SU-DHL-6 (cell line): Measurements from ENCODE around the gene TNFRSF25.

Source experiments
- CTCF ChIP-seq: fragments of 200-600 bp; sonication (generic); IDR thresholded peaks from one replicate; pipeline ENCODE4 v1.5.1; 2017; ENCODE audit warnings: antibody characterized with exemption, mild to moderate bottlenecking, low read length, moderate library complexity; ENCODE audit not compliant: insufficient read depth, poor library complexity, severe bottlenecking
- EZH2phosphoT487 ChIP-seq: fragments of 200-600 bp; sonication (generic), shearing (Covaris generic); conservative IDR thresholded peaks from 2 replicates; pipeline ENCODE4 v1.6.1; 2018; ENCODE audit warnings: mild to moderate bottlenecking, antibody characterized with exemption, low read length, moderate library complexity, mixed read lengths

DNA sequence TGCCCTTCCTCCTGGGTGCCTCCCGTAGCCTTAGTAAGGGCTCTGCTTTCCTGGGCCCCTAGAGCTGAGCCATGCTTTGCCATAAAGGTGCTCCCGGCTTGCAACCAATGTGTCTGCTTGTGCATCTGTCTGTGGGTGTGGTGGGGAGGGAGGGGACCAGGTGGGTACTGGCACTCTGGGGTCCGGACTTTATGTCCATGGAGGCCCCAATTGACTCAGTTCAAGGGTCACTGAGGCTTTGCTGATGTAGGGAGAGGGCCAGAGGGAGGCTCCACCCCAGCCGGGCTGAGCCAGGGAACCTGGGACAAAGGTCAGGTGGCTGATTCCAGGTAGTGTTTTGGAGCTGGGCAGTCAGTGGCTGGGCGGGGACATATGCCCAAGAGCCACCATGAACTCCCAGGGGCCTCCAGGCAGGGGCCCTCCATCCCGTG is 15.0 kb downstream of the TNFRSF25 start:
- TF ChIP-seq CTCF (no peak), EZH2phosphoT487 (no peak)
